HEK293 (cell line): ENCODE results near the gene MEIG1.
A peak's percentile ranks its signal among the peaks of the same experiment; 100 is the strongest.

ENCODE experiments used
- EGR2 ChIP-seq: fragments of 450-650 bp; formaldehyde crosslinking; IDR thresholded peaks from 2 replicates; pipeline ENCODE4 v1.5.1; 2016; ENCODE audit warnings: low read depth, missing biosample characterization, missing genetic modification characterization
- FEZF1 ChIP-seq: fragments of 450-650 bp; formaldehyde crosslinking; IDR thresholded peaks from 2 replicates; pipeline ENCODE4 v1.5.1; 2016; ENCODE audit warnings: missing biosample characterization, missing genetic modification characterization
- GLI2 ChIP-seq: fragments of 450-650 bp; formaldehyde crosslinking; IDR thresholded peaks from 2 replicates; pipeline ENCODE4; 2017; ENCODE audit warnings: missing biosample characterization, missing genetic modification characterization, low read depth, borderline replicate concordance
- INSM2 ChIP-seq: fragments of 450-650 bp; formaldehyde crosslinking; IDR thresholded peaks from 2 replicates; pipeline ENCODE4 v1.5.1; 2016; ENCODE audit warnings: missing biosample characterization, missing genetic modification characterization
- KLF1 ChIP-seq: fragments of 450-650 bp; formaldehyde crosslinking; IDR thresholded peaks from 2 replicates; pipeline ENCODE4 v1.5.1; 2016; ENCODE audit warnings: missing biosample characterization, missing genetic modification characterization
- OSR2 ChIP-seq: fragments of 450-650 bp; formaldehyde crosslinking; IDR thresholded peaks from 2 replicates; pipeline ENCODE4 v1.5.1; 2016; ENCODE audit warnings: missing biosample characterization, missing genetic modification characterization
- PRDM6 ChIP-seq: fragments of 450-650 bp; formaldehyde crosslinking; IDR thresholded peaks from 2 replicates; pipeline ENCODE4 v1.5.1; 2017; ENCODE audit warnings: missing biosample characterization, missing genetic modification characterization
- ZBTB10 ChIP-seq: fragments of 450-650 bp; formaldehyde crosslinking; IDR thresholded peaks from 2 replicates; pipeline ENCODE4 v1.5.1; 2016; ENCODE audit warnings: missing biosample characterization, missing genetic modification characterization
- ZBTB17 ChIP-seq: fragments of 450-650 bp; formaldehyde crosslinking; IDR thresholded peaks from 2 replicates; pipeline ENCODE4 v1.5.1; 2016; ENCODE audit warnings: missing biosample characterization, missing genetic modification characterization
- ZBTB8A ChIP-seq: fragments of 450-650 bp; formaldehyde crosslinking; IDR thresholded peaks from 2 replicates; pipeline ENCODE4 v1.5.1; 2016; ENCODE audit warnings: missing biosample characterization, missing genetic modification characterization
- ZFP3 ChIP-seq: fragments of 450-650 bp; formaldehyde crosslinking; IDR thresholded peaks from 2 replicates; pipeline ENCODE4 v1.5.1; 2016; ENCODE audit warnings: low read depth, missing biosample characterization, missing genetic modification characterization
- ZIC2 ChIP-seq: fragments of 450-650 bp; formaldehyde crosslinking; IDR thresholded peaks from 2 replicates; pipeline ENCODE4 v1.5.1; 2016; ENCODE audit warnings: missing biosample characterization, missing genetic modification characterization
- ZNF121 ChIP-seq: fragments of 450-650 bp; formaldehyde crosslinking; IDR thresholded peaks from 2 replicates; pipeline ENCODE4 v1.5.1; 2016; ENCODE audit warnings: missing biosample characterization, missing genetic modification characterization
- ZNF16 ChIP-seq: fragments of 450-650 bp; formaldehyde crosslinking; IDR thresholded peaks from 2 replicates; pipeline ENCODE4 v1.5.1; 2016; ENCODE audit warnings: low read depth, missing biosample characterization, missing genetic modification characterization
- ZNF18 ChIP-seq: fragments of 450-650 bp; formaldehyde crosslinking; IDR thresholded peaks from 2 replicates; pipeline ENCODE4 v1.5.1; 2016; ENCODE audit warnings: missing biosample characterization, missing genetic modification characterization
- ZNF184 ChIP-seq: fragments of 450-650 bp; IDR thresholded peaks from 2 replicates; pipeline ENCODE4 v1.5.1; 2018; ENCODE audit warnings: missing biosample characterization, mild to moderate bottlenecking, missing genetic modification characterization
- ZNF214 ChIP-seq: fragments of 450-650 bp; formaldehyde crosslinking; IDR thresholded peaks from 2 replicates; pipeline ENCODE4 v1.5.1; 2017; ENCODE audit warnings: missing biosample characterization, mild to moderate bottlenecking, missing genetic modification characterization, borderline replicate concordance
- ZNF23 ChIP-seq: fragments of 450-650 bp; formaldehyde crosslinking; IDR thresholded peaks from 2 replicates; pipeline ENCODE4 v1.5.1; 2016; ENCODE audit warnings: missing biosample characterization, missing genetic modification characterization, borderline replicate concordance
- ZNF248 ChIP-seq: fragments of 450-650 bp; formaldehyde crosslinking; IDR thresholded peaks from 2 replicates; pipeline ENCODE4 v1.5.1; 2017; ENCODE audit warnings: missing biosample characterization, missing genetic modification characterization
- ZNF529 ChIP-seq: fragments of 450-650 bp; formaldehyde crosslinking; IDR thresholded peaks from 2 replicates; pipeline ENCODE4 v1.5.1; 2017; ENCODE audit warnings: missing genetic modification characterization, missing biosample characterization; ENCODE audit not compliant: insufficient replicate concordance
- ZNF639 ChIP-seq: fragments of 450-650 bp; formaldehyde crosslinking; IDR thresholded peaks from 2 replicates; pipeline ENCODE4 v1.5.1; 2016; ENCODE audit warnings: missing biosample characterization, missing genetic modification characterization
- ZNF654 ChIP-seq: fragments of 450-650 bp; formaldehyde crosslinking; IDR thresholded peaks from 2 replicates; pipeline ENCODE4 v1.5.1; 2016; ENCODE audit warnings: low read depth, missing biosample characterization, missing genetic modification characterization
- ZNF692 ChIP-seq: fragments of 450-650 bp; formaldehyde crosslinking; IDR thresholded peaks from 2 replicates; pipeline ENCODE4 v1.5.1; 2016; ENCODE audit warnings: missing biosample characterization, missing genetic modification characterization
- ZNF776 ChIP-seq: fragments of 450-650 bp; formaldehyde crosslinking; IDR thresholded peaks from 2 replicates; pipeline ENCODE4 v1.5.0; 2017; ENCODE audit warnings: missing biosample characterization, missing genetic modification characterization, borderline replicate concordance
- ZNF837 ChIP-seq: fragments of 450-650 bp; formaldehyde crosslinking; IDR thresholded peaks from 2 replicates; pipeline ENCODE4 v1.5.1; 2016; ENCODE audit warnings: missing biosample characterization, missing genetic modification characterization
- ZSCAN18 ChIP-seq: fragments of 450-650 bp; formaldehyde crosslinking; IDR thresholded peaks from 2 replicates; pipeline ENCODE4 v1.5.1; 2016; ENCODE audit warnings: missing biosample characterization, missing genetic modification characterization
- ZSCAN4 ChIP-seq: fragments of 450-650 bp; formaldehyde crosslinking; IDR thresholded peaks from 2 replicates; pipeline ENCODE4 v1.5.1; 2017; ENCODE audit warnings: missing biosample characterization, missing genetic modification characterization

The MEIG1 gene

GRCh38 chr10:14953424-14954000, 5.7 kb upstream of the MEIG1 start (continued):
- no peak for TF ChIP-seq ZNF639
- no peak for TF ChIP-seq ZNF16 (tag by site-specific recombination)
- TF ChIP-seq ZNF776 (tag by site-specific recombination), result no peak
- TF ChIP-seq ZNF692 (tag by site-specific recombination), result no peak
- TF ChIP-seq PRDM6 (tag by site-specific recombination), result no peak
- TF ChIP-seq INSM2 (tag by site-specific recombination), result no peak
- TF ChIP-seq KLF1 (tag by site-specific recombination), result no peak
- TF ChIP-seq ZNF23 (tag by site-specific recombination), result no peak
- peak; percentile 22; the same call in 1 of the 2 replicates for TF ChIP-seq ZIC2
- no peak for TF ChIP-seq ZNF654 (tag by site-specific recombination)
- no peak for TF ChIP-seq ZBTB8A (tag by site-specific recombination)
- TF ChIP-seq ZNF214 (tag by site-specific recombination), result no peak
- TF ChIP-seq FEZF1, result no peak
- 0 out of 2 replicates have a peak, but pooled peaks have one; percentile 38 for TF ChIP-seq EGR2 (tag by site-specific recombination)
- peak; percentile 92; the same call in 1 of the 2 replicates for TF ChIP-seq ZBTB10 (tag by site-specific recombination)
- no peak for TF ChIP-seq ZNF837 (tag by site-specific recombination)
- TF ChIP-seq GLI2 (tag by site-specific recombination), result no peak
- TF ChIP-seq ZNF184 (tag by site-specific recombination), result no peak
- no peak for TF ChIP-seq ZBTB17
- TF ChIP-seq ZNF529 (tag by site-specific recombination), result no peak
- TF ChIP-seq ZFP3 (tag by site-specific recombination), result no peak
- no peak; the same call in 1 of the 2 replicates for TF ChIP-seq OSR2 (tag by site-specific recombination)
- TF ChIP-seq ZSCAN18, result no peak
- TF ChIP-seq ZSCAN4 (tag by site-specific recombination), result no peak; the same call in 1 of the 2 replicates
- TF ChIP-seq ZNF18 (tag by site-specific recombination), result no peak
- no peak for TF ChIP-seq ZNF121 (tag by site-specific recombination)
- no peak for TF ChIP-seq ZNF248
